Measurements from ENCODE around the gene TMEM117.
"Not testable (repeated sequence)": the region's sequence is repeated elsewhere in the genome, so short reads cannot be mapped to it uniquely, and the experiment has no call there.

- TF ChIP-seq CTCF (IDR thresholded peaks at IDR 0.05); EZH2 (IDR thresholded peaks at IDR 0.05; ENCODE audit: borderline replicate concordance, insufficient read depth, low read depth, low read length, poor library complexity, severe bottlenecking): not testable (repeated sequence)
These were observed 33.9 kb downstream of the TMEM117 start for GRCh38 chr12:43869765-43870164.

Data from B cell (primary cell).